Hematopoietic multipotent progenitor cell treated with erythropoietin and hydrocortisone succinate and interleukin-3 and kit ligand, for 15 days (in vitro differentiated cells): ENCODE measurements around the gene ERBB4.

Experiments used
- DNase-seq: peaks from one replicate; pipeline ENCODE4 v3.0.0-alpha.2; 2015; ENCODE audit warnings: low spot score

Gene ERBB4

GRCh38 chr2:211903961-211904360 is 634.6 kb downstream of the ERBB4 start:
- no peak for DNase-seq

GRCh38 chr2:211901226-211901846 is 637.3 kb downstream of the ERBB4 start:
- DNase-seq, result no peak

GRCh38 chr2:211900518-211900917 is 638.1 kb downstream of the ERBB4 start:
- DNase-seq, result no peak

GRCh38 chr2:211900000-211900399 is 638.6 kb downstream of the ERBB4 start:
- DNase-seq, result no peak

GRCh38 chr2:211898702-211899101 is 639.9 kb downstream of the ERBB4 start:
- DNase-seq, result no peak

GRCh38 chr2:211881449-211881848 is 657.2 kb downstream of the ERBB4 start:
- DNase-seq, result no peak

- no peak for DNase-seq
Measured at GRCh38 chr2:211879323-211879722, 659.3 kb downstream of the ERBB4 start.

- no peak for DNase-seq
Measured at GRCh38 chr2:211877061-211877460, 661.5 kb downstream of the ERBB4 start.

GRCh38 chr2:211875488-211875887 is 663.1 kb downstream of the ERBB4 start:
- DNase-seq, result no peak

GRCh38 chr2:211868996-211869533 is 669.5 kb downstream of the ERBB4 start:
- no peak for DNase-seq

GRCh38 chr2:211867845-211868451 is 670.7 kb downstream of the ERBB4 start:
- DNase-seq, result no peak

GRCh38 chr2:211864328-211864727 is 674.3 kb downstream of the ERBB4 start:
- DNase-seq, result no peak

- DNase-seq, result no peak
Measured at GRCh38 chr2:211860224-211860623, 678.4 kb downstream of the ERBB4 start.

GRCh38 chr2:211854832-211855231 is 683.8 kb downstream of the ERBB4 start:
- no peak for DNase-seq

- no peak for DNase-seq
Measured at GRCh38 chr2:211846714-211847113, 691.9 kb downstream of the ERBB4 start.

GRCh38 chr2:211846036-211846400 is 692.6 kb downstream of the ERBB4 start:
- DNase-seq, result no peak

GRCh38 chr2:211845338-211846035 is 693.1 kb downstream of the ERBB4 start:
- DNase-seq, result no peak

- no peak for DNase-seq
Measured at GRCh38 chr2:211837706-211838105, 700.9 kb downstream of the ERBB4 start.

- DNase-seq, result no peak
Measured at GRCh38 chr2:211837206-211837605, 701.4 kb downstream of the ERBB4 start.

- no peak for DNase-seq
Measured at GRCh38 chr2:211836409-211836808, 702.2 kb downstream of the ERBB4 start.

GRCh38 chr2:211835695-211836094 is 702.9 kb downstream of the ERBB4 start:
- no peak for DNase-seq

GRCh38 chr2:211833582-211834279 is 704.9 kb downstream of the ERBB4 start:
- no peak for DNase-seq

- DNase-seq, result no peak
Measured at GRCh38 chr2:211829725-211830124, 708.9 kb downstream of the ERBB4 start.
